ENCODE results near the gene RRAGA.
"Not testable (repeated sequence)": the region's sequence is repeated elsewhere in the genome, so short reads cannot be mapped to it uniquely, and the experiment has no call there.

The RRAGA gene

GRCh38 chr9:19048966-19049916, at the start of gene RRAGA:
TSS of gene RRAGA (plus strand) at chr9:19049427. CDS start at chr9:19049660, 233 bp downstream.
- peak; percentile 98 for DNase-seq

- DNase-seq, result no peak
Observed at GRCh38 chr9:19000133-19000532, 49.1 kb upstream of the RRAGA start.

- DNase-seq, result no peak
Observed at GRCh38 chr9:19009391-19009965, 39.7 kb upstream of the RRAGA start.

GRCh38 chr9:19018201-19018600, 31.0 kb upstream of the RRAGA start:
- no peak for DNase-seq

GRCh38 chr9:19020886-19021455, 28.3 kb upstream of the RRAGA start:
- DNase-seq, result no peak

- DNase-seq, result not testable (repeated sequence)
Observed at GRCh38 chr9:19021649-19022048, 27.6 kb upstream of the RRAGA start.

- no peak for DNase-seq
Observed at GRCh38 chr9:19022206-19022605, 27.0 kb upstream of the RRAGA start.

GRCh38 chr9:19023078-19023477, 26.1 kb upstream of the RRAGA start:
- no peak for DNase-seq

- DNase-seq, result no peak
Observed at GRCh38 chr9:19026375-19026774, 22.9 kb upstream of the RRAGA start.

GRCh38 chr9:19027825-19028224, 21.4 kb upstream of the RRAGA start:
- no peak for DNase-seq

- peak; percentile 61 for DNase-seq
Observed at GRCh38 chr9:19028835-19029451, 20.3 kb upstream of the RRAGA start.

GRCh38 chr9:19030899-19031298, 18.3 kb upstream of the RRAGA start:
- no peak for DNase-seq

- DNase-seq, result no peak
Observed at GRCh38 chr9:19032406-19032805, 16.8 kb upstream of the RRAGA start.

- no peak for DNase-seq
Observed at GRCh38 chr9:19033015-19033414, 16.2 kb upstream of the RRAGA start, which contains the start of gene SAXO1. TSS of gene SAXO1 (minus strand) at chr9:19033209. CDS start at chr9:19032908, 301 bp downstream.

- no peak for DNase-seq
Observed at GRCh38 chr9:19036611-19037010, 12.6 kb upstream of the RRAGA start.

GRCh38 chr9:19049917-19050636, 850 bp downstream of the RRAGA start:
- DNase-seq, result no peak

- DNase-seq, result peak; percentile 19
Observed at GRCh38 chr9:19050637-19051591, 1.7 kb downstream of the RRAGA start.

- no peak for DNase-seq
Observed at GRCh38 chr9:19057033-19057432, 7.8 kb downstream of the RRAGA start.

GRCh38 chr9:19074229-19074628, 25.0 kb downstream of the RRAGA start:
- DNase-seq, result no peak

GRCh38 chr9:19074836-19075235, 25.6 kb downstream of the RRAGA start:
- DNase-seq, result no peak

- DNase-seq, result peak; percentile 9
Observed at GRCh38 chr9:19085295-19085694, 36.1 kb downstream of the RRAGA start.

All from retina (tissue), 1 donor.